DOHH2 (cell line): Measurements from ENCODE around the gene FAIM2.

Source experiments
- CTCF ChIP-seq: fragments of 200-600 bp; sonication (generic); IDR thresholded peaks from one replicate; pipeline ENCODE4 v1.5.1; 2014; ENCODE audit warnings: antibody characterized with exemption, mild to moderate bottlenecking, low read depth, low read length; ENCODE audit not compliant: poor library complexity, severe bottlenecking
- EZH2phosphoT487 ChIP-seq: fragments of 200-600 bp; sonication (generic); IDR thresholded peaks from 2 replicates; pipeline ENCODE4 v1.6.1; 2017; ENCODE audit warnings: borderline replicate concordance, mild to moderate bottlenecking, antibody characterized with exemption, low read length, moderate library complexity, mixed read lengths

- no peak for TF ChIP-seq CTCF
- TF ChIP-seq EZH2phosphoT487: no peak
These were observed 18.8 kb upstream of the FAIM2 start for GRCh38 chr12:49922349-49923034.
